ENCODE results near the gene FMNL1.

FMNL1 gene, protein sequence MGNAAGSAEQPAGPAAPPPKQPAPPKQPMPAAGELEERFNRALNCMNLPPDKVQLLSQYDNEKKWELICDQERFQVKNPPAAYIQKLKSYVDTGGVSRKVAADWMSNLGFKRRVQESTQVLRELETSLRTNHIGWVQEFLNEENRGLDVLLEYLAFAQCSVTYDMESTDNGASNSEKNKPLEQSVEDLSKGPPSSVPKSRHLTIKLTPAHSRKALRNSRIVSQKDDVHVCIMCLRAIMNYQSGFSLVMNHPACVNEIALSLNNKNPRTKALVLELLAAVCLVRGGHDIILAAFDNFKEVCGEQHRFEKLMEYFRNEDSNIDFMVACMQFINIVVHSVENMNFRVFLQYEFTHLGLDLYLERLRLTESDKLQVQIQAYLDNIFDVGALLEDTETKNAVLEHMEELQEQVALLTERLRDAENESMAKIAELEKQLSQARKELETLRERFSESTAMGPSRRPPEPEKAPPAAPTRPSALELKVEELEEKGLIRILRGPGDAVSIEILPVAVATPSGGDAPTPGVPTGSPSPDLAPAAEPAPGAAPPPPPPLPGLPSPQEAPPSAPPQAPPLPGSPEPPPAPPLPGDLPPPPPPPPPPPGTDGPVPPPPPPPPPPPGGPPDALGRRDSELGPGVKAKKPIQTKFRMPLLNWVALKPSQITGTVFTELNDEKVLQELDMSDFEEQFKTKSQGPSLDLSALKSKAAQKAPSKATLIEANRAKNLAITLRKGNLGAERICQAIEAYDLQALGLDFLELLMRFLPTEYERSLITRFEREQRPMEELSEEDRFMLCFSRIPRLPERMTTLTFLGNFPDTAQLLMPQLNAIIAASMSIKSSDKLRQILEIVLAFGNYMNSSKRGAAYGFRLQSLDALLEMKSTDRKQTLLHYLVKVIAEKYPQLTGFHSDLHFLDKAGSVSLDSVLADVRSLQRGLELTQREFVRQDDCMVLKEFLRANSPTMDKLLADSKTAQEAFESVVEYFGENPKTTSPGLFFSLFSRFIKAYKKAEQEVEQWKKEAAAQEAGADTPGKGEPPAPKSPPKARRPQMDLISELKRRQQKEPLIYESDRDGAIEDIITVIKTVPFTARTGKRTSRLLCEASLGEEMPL

DNA sequence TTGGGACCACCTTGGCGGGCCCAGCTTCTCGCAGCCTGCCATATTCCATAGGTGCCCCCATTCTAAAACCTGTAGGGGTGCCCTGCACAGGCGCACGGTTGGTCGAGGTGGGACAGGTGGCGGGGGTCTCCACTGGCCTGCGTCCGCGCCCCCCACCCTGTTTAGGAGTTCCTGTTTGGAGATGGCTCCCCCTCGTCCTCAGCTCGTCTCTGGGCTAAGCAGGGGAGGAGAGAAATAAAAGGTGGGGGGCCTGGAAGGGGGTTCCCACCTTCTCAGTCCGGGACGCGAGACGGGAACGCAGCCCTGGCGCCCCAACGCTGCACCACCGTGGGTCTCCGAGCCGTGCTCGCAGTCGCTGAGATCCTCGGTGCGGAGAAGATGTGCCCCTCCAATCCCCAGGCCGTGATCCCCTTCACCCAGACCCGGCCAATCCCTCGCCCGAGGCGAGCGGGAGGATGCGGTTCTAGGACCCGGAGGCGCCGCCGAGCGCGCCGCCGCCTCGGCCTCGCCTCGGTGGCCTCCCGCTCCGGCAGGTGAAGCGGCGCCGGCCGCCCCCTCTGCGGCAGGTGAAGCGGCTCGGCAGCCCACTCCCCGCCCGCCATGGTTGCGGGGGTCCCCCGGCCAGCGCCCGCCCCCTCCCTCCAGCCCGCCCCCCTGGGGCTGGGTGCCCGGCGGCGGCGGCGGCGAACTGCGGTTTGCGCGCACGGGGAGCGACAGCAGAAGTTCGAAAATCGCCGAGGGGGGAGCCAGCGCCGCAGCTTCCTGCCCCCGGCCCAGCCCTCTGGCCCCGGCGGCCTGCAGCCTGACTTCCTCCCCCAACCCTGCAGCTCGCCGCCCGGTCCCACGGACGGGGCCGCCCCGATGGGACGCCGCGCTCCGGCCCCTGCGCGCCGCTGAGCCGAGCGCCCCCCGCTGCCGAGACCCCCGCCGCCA, at the start of gene FMNL1:
TSS of gene FMNL1 (plus strand) at position 805 of the 933 bp plus-strand sequence. CDS start 240 bp downstream, outside the sequence.
- H3K4me3 ChIP-seq (replicated peaks in 1 of 2; ENCODE audit: low read depth in 2 of 2, low read length in 2 of 2) = peak within 1 kb of the TSS; percentile 42 to 59
- DNase-seq (ENCODE audit: low read depth in 2 of 2) = no peak
- TF ChIP-seq, protein P1, sequence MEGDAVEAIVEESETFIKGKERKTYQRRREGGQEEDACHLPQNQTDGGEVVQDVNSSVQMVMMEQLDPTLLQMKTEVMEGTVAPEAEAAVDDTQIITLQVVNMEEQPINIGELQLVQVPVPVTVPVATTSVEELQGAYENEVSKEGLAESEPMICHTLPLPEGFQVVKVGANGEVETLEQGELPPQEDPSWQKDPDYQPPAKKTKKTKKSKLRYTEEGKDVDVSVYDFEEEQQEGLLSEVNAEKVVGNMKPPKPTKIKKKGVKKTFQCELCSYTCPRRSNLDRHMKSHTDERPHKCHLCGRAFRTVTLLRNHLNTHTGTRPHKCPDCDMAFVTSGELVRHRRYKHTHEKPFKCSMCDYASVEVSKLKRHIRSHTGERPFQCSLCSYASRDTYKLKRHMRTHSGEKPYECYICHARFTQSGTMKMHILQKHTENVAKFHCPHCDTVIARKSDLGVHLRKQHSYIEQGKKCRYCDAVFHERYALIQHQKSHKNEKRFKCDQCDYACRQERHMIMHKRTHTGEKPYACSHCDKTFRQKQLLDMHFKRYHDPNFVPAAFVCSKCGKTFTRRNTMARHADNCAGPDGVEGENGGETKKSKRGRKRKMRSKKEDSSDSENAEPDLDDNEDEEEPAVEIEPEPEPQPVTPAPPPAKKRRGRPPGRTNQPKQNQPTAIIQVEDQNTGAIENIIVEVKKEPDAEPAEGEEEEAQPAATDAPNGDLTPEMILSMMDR (IDR thresholded peaks at IDR 0.05; ENCODE audit: low read depth, low read length) = no peak

DNA sequence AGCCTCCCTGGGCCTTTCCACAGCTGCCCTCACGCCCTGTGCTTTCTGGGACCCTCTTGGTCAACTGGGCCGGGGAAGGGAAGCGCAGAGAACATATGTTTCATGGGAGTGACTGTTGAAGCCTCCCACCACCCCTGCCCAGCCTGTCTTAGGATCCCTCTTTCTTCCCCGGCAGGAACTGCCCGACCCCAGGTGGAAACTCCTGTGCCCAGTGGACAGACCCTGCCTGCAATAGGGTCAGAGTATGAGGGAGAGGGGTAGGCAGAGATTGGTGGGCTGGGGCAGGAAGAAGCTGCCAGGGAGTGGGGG, 49.5 kb upstream of the FMNL1 start:
- peak overlapping the region in 1 of 2 donors; percentile 1 for H3K4me3 ChIP-seq (replicated peaks in 1 of 2; ENCODE audit: low read depth in 2 of 2, low read length in 2 of 2)
- TF ChIP-seq, protein P1 (IDR thresholded peaks at IDR 0.05; ENCODE audit: low read depth, low read length) = no peak
- no peak for DNase-seq (ENCODE audit: low read depth in 2 of 2)

DNA sequence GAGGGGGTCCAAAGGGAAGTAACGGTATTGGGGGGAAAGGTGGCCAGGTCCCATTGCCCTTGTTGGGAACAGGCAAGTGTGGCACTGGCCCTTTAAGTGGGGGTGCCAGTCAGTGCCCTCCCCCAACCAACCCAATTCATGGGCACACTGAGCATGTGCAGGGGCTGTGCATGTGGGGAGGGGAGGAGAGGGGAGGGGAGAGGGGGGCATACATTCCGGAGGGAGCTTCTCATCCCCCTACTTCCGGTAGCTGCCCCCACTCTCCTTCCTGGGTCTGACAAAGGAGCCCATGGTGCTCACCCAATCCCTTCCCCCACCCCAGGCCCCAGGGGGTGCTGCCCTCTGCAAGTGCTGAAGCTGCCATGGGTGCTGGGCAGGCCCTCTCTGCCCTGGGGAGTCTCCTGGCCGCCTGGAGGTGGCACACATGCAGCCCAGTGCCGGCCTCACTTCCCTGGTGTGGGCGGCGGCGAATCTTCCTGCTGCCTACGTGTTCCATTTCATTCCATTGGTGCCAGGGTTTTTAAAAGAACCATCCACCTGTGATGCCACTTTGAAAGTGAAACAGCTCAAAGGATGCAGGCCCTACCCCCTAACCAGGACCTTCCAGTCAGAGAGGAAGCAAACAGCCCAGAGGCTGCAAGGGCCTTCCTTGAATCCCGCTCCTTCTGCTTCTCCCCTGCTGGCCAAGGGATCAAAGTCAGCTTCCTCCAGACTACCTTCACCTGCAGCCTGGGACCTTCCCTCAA, 49.0 kb upstream of the FMNL1 start:
- TF ChIP-seq, protein P1 (IDR thresholded peaks at IDR 0.05; ENCODE audit: low read depth, low read length) = no peak
- no peak overlapping the region for H3K4me3 ChIP-seq (replicated peaks in 1 of 2; ENCODE audit: low read depth in 2 of 2, low read length in 2 of 2)
- DNase-seq (ENCODE audit: low read depth in 2 of 2) = peak in 1 of 2 donors; percentile 74

DNA sequence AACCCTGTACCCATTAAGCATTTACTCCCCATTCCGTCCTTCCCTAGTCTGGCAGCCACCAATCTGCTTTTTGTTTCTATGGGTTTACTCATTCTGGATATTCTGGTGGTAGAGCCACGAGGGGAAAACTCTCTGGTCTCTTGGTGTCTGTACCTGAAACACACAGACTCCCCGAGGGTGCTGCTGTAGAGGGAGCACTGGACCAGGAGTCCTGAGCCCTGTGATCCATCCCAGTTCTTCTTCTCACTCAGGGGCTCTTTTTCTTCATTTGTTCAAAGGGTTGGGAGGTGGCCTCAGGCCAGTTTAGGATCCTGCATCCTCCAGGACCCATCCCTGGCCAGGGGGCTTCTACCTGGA, 45.9 kb upstream of the FMNL1 start:
- DNase-seq (ENCODE audit: low read depth in 2 of 2) = no peak
- TF ChIP-seq, protein P1 (IDR thresholded peaks at IDR 0.05; ENCODE audit: low read depth, low read length) = no peak
- H3K4me3 ChIP-seq (replicated peaks in 1 of 2; ENCODE audit: low read depth in 2 of 2, low read length in 2 of 2) = no peak overlapping the region

DNA sequence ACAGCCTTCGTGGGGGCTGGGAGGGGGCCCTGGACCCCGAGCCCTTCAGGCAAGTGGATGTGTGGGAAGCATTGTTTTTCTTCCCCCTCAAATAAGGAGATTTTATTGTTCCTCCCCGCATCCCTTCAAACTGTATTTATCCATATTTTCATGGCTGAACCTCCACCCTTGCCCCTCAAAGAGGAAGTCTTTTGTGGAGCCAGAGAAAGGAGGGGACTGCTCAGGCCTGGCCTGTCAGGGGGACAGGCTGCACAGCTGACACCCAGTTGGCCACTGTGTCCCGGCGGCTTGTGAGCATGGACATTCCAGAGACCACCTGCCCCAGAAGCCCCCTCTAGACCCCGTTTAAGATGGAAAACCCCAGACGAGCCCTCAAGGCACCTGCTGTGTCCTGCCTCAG, 44.1 kb upstream of the FMNL1 start:
- TF ChIP-seq, protein P1 (IDR thresholded peaks at IDR 0.05; ENCODE audit: low read depth, low read length) = no peak
- no peak for DNase-seq (ENCODE audit: low read depth in 2 of 2)
- H3K4me3 ChIP-seq (replicated peaks in 1 of 2; ENCODE audit: low read depth in 2 of 2, low read length in 2 of 2) = no peak overlapping the region

Data from cardiac fibroblast (primary cell).